Measurements from ENCODE around the gene ZIC1.

GRCh38 chr3:147400999-147401398 is 8.2 kb upstream of the ZIC1 start:
- TF ChIP-seq CTCF (IDR thresholded peaks at IDR 0.05) (no peak), EP300 (IDR thresholded peaks at IDR 0.05) (no peak)

All from tibial nerve (tissue), 4 donors.